ENCODE data around the gene CFTR.

The CFTR gene

DNA sequence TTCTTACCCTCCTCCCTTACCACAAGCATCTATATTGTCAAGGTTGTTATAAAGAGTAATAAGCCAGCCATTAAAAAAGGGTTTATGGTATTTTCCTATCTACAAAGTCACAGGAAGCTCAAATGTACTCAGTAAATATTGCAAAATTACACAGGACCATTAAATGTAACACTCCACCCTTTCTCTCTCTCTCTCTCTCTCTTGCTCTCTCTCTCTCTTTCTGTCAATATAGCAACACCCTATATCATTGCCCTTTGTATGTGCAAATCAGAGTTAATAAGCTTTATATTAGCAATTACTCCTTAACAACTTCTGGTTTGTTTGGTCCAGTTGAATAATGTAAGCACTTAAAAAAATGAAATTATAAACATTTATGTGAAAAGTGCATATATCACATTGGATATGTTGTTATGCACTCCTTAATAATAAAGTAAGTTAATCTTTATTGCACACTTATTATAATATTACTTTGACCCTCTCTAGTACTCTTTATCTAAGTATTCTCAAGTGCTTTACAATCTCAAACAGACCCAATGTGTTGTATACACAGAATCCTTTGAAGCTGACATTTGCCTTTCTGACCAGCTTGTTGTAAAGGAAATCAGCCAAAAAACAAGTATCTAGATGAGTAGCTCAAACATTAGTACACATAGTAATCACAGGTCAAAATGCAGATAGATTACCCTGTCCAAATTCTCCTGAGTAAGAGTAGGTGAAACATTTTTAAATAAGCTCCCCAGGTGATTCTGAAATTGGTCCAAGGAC, 93.2 kb downstream of the CFTR start:
- DNase-seq (ENCODE audit: extremely low spot score, insufficient read length, low read depth): no peak
- no peak for FAIRE-seq

DNA sequence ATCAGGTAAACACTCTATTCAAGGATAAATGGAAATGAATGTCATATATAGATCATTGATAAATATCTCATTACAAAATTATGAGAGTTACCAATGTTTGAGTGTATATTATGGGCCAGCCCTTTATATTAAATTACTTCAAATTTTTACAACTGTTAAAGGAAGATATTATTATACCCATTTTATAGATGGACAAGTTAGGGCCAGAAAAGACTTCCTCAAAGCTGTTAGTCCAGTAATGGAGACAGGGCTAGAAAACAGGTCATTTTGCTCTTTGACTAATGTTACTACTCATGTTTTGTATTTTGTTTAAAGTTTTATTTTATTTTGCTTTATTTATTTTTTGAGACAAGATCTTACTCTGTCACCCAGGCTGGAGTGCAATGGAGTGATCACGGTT, 101.6 kb downstream of the CFTR start:
- no peak for FAIRE-seq
- no peak for DNase-seq (ENCODE audit: extremely low spot score, insufficient read length, low read depth)

DNA sequence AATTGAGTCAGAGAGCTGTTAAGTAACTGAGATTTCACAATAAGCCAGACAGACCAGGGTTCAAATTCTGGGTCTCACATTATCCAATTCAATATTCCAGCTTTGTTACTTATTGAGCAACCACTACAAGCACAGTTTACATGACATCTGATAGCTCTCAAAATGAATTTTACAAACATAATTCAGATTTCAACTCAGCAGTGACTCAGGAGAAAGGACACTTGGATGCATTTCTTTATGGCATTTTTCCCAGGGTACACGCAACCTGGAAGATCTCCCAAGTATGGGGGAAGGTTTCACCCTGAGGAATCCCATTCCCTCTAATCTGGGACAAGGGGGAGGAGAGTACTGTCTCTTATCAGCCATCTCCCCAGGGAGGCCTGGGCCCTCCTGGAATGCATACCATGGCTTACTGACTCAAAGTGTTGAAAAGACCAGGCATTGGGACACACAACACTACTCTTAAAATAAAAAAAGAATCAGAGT, 102.4 kb downstream of the CFTR start:
- FAIRE-seq (no peak), DNase-seq (ENCODE audit: extremely low spot score, insufficient read length, low read depth) (no peak)

DNA sequence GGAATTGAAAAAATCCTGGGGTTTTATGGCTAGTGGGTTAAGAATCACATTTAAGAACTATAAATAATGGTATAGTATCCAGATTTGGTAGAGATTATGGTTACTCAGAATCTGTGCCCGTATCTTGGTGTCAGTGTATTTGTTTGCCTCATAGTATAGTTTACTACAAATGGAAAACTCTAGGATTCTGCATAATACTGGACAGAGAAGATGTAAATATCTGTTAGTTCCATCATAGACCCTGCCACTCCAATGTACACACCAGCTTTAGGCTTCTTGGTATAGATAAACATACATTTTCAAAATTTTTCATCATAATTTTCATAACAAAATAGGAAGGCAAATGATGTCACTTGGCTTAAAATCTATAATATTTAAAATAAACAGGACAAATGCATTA, 108.1 kb downstream of the CFTR start:
- DNase-seq (ENCODE audit: extremely low spot score, insufficient read length, low read depth) (no peak), FAIRE-seq (no peak)

DNA sequence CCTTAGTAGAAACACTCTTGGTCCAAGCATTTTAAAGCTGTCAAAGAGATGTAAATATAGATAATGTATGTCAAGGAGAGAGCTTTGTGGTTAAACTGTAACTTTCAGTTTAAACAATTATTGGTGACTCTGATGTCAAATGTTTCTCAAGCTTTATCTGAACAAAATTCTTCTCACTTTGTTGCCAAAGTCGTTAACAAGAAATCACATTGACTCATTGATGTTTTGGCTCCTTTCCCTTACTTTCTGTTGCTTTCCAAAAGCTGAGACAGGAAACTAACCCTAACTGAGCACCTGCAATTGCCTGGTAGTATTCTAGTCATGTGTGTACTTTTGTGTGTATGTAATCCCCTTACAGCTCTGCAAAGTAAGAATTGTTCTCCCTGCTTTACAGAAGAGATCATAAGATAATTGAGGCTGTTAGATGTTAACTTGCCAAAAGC, 108.5 kb downstream of the CFTR start:
- FAIRE-seq: peak; percentile 33
- no peak for DNase-seq (ENCODE audit: extremely low spot score, insufficient read length, low read depth)

DNA sequence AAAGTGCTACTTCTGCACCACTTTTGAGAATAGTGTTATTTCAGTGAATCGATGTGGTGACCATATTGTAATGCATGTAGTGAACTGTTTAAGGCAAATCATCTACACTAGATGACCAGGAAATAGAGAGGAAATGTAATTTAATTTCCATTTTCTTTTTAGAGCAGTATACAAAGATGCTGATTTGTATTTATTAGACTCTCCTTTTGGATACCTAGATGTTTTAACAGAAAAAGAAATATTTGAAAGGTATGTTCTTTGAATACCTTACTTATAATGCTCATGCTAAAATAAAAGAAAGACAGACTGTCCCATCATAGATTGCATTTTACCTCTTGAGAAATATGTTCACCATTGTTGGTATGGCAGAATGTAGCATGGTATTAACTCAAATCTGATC, 110.4 kb downstream of the CFTR start:
- no peak for FAIRE-seq
- no peak for DNase-seq (ENCODE audit: extremely low spot score, insufficient read length, low read depth)

DNA sequence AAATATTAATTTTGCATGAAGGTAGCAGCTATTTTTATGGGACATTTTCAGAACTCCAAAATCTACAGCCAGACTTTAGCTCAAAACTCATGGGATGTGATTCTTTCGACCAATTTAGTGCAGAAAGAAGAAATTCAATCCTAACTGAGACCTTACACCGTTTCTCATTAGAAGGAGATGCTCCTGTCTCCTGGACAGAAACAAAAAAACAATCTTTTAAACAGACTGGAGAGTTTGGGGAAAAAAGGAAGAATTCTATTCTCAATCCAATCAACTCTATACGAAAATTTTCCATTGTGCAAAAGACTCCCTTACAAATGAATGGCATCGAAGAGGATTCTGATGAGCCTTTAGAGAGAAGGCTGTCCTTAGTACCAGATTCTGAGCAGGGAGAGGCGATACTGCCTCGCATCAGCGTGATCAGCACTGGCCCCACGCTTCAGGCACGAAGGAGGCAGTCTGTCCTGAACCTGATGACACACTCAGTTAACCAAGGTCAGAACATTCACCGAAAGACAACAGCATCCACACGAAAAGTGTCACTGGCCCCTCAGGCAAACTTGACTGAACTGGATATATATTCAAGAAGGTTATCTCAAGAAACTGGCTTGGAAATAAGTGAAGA, 112.3 kb downstream of the CFTR start:
- DNase-seq (ENCODE audit: extremely low spot score, insufficient read length, low read depth) (no peak), FAIRE-seq (no peak)

DNA sequence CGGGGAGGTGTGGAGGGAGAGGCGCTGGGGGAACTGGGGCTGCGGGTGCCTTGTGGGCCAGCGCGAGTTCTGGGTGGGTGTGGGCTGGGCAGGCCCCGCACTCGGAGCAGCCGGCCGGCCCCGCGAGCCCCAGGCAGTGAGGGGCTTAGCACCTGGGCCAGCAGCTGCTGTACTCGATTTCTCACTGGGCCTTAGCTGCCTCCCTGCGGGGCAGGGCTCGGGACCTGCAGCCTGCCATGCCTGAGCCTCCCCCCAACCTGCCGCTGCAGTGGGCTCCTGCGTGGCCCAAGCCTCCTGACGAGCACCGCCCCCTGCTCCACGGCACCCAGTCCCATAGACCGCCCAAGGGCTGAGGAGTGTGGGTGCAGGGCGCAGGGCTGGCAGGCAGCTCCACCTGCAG, 116.3 kb downstream of the CFTR start:
- FAIRE-seq (no peak), DNase-seq (ENCODE audit: extremely low spot score, insufficient read length, low read depth) (no peak)

DNA sequence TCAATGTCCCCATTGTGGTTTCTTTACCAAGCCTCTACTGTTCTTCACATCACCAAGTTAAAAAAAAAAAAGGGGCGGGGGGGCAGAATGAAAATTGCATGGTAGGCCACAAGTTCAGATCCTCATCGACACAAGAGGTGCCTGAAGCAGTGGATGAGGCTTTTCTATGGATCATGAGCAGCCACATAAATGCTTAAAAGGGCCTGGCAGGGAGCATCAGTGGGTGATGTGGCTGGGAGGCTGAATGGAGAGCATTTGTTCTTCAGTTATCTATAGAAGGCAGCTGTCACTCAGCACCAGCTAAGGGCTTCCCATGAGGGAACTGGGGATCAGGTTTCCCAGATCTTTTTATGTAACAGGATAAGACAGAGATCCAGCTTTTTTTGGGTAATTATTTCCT, 117.9 kb downstream of the CFTR start:
- DNase-seq (ENCODE audit: extremely low spot score, insufficient read length, low read depth): no peak
- FAIRE-seq: no peak

DNA sequence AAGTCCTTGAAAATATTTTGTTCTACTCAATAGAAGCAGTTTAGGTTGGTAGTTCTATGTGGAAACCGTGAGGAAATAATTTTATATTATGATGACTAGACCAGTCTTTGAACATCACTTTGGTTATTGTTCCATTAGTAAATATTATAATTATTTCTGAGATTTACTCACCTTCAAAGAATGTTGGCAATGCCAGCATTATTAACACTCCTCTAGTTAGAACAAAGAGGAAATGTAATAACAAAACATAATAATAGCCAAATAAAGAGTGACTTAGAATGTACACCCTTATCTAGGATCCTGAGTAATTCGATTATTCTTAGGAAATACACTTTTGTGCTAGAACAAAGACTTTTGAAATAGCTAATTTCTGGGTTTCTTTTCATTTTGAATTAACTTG, 121.1 kb downstream of the CFTR start:
- DNase-seq (ENCODE audit: extremely low spot score, insufficient read length, low read depth) (no peak), FAIRE-seq (no peak)

DNA sequence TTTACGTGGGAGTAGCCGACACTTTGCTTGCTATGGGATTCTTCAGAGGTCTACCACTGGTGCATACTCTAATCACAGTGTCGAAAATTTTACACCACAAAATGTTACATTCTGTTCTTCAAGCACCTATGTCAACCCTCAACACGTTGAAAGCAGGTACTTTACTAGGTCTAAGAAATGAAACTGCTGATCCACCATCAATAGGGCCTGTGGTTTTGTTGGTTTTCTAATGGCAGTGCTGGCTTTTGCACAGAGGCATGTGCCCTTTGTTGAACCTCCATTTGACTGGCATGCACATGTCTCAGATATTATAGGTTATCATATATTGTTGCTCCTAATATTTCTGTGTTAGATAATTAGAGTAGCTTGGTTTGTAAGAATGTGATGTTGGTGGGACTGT, 123.8 kb downstream of the CFTR start:
- DNase-seq (ENCODE audit: extremely low spot score, insufficient read length, low read depth) (no peak), FAIRE-seq (peak; percentile 15)

DNA sequence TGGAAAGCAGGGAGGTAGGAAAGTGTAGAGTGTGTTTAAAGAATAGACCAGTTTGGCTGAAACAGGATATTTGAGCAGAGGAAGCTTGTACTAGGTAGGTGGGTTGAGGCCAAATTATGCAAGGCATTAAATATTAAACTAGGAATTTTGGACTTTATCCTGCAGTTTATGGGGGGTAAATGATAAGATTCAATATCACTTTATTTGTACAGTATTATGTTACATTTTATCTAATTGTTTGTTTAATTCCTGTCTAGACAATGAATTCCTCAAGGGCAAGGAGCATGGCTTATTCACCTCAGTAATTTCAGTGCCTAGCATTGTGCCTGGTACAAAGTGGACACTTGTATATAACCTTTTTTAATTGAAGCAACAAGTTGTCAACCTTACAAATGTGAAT, 125.9 kb downstream of the CFTR start:
- no peak for FAIRE-seq
- no peak for DNase-seq (ENCODE audit: extremely low spot score, insufficient read length, low read depth)

DNA sequence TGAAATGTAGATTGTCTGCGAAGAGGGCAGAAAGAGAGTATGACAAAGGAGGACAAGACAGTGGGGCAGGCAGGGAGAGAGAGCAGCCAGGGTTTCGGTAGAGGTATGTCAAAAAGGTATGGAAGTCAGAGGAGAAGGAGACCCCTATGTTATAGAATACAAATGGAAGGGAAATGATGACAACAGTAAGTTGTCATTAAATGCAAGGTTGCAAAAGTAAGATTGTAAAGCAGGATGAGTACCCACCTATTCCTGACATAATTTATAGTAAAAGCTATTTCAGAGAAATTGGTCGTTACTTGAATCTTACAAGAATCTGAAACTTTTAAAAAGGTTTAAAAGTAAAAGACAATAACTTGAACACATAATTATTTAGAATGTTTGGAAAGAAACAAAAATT, 126.3 kb downstream of the CFTR start:
- DNase-seq (ENCODE audit: extremely low spot score, insufficient read length, low read depth) (no peak), FAIRE-seq (no peak)

DNA sequence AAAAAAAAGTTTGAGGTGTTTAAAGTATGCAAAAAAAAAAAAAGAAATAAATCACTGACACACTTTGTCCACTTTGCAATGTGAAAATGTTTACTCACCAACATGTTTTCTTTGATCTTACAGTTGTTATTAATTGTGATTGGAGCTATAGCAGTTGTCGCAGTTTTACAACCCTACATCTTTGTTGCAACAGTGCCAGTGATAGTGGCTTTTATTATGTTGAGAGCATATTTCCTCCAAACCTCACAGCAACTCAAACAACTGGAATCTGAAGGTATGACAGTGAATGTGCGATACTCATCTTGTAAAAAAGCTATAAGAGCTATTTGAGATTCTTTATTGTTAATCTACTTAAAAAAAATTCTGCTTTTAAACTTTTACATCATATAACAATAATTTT, 130.6 kb downstream of the CFTR start:
- FAIRE-seq (no peak), DNase-seq (ENCODE audit: extremely low spot score, insufficient read length, low read depth) (no peak)

DNA sequence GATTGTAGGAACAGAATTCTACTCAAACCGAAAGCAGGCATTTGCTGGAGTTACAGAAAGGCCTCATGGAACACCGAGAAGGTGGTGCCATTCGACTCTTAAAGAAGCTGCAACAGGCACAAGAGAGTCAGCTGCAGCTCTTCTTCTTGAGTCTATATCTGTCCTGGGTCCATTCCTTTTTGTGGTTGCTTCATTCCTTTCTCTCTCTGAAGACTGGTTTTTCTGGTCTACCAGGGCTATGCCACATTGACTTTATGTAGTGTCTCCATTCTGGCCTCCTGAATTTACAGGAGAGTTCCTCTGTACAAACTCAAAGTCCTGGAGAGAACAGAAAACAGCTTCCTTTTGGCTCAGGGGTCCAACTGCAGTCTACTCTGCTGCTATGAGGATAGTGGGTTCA, 132.8 kb downstream of the CFTR start:
- FAIRE-seq: no peak
- no peak for DNase-seq (ENCODE audit: extremely low spot score, insufficient read length, low read depth)

DNA sequence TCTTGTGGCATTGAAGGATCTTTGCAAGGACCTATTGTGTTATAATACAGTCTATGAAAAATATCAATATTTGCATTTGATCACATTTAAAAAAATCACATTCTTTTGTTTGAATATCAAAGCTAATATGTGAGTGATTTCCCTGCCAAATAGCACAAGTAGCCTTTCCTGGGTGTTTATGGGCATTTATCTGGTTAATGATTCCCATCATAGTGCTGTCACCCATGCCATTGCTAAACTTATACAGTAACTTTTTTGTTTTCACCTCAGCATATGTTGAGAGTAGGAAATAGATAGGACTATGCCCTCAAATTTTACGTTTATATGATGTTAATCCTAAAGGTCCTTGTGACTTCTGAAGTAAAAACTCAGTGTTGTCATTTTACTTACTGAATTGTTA, 136.9 kb downstream of the CFTR start:
- no peak for DNase-seq (ENCODE audit: extremely low spot score, insufficient read length, low read depth)
- FAIRE-seq: no peak

DNA sequence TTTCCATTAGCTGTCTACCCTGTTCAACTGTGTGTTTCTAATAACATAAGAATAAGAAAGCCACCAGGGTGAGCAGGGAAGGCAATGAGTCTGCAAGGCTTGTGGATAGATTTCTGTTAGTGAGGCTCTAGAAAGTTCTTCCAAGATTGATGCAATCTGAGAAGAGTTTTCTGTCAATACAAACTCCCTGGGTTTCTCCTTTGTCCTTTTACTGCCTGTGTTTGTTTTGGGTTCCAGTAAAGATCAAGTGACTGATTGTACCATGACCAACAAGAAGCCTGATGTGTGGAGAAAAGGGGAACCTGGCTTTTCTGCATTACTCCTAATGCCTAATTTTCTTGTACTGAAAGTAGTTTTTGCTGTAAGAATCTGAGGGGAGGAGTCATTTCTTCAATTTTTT, 139.9 kb downstream of the CFTR start:
- FAIRE-seq: no peak
- DNase-seq (ENCODE audit: extremely low spot score, insufficient read length, low read depth): no peak

DNA sequence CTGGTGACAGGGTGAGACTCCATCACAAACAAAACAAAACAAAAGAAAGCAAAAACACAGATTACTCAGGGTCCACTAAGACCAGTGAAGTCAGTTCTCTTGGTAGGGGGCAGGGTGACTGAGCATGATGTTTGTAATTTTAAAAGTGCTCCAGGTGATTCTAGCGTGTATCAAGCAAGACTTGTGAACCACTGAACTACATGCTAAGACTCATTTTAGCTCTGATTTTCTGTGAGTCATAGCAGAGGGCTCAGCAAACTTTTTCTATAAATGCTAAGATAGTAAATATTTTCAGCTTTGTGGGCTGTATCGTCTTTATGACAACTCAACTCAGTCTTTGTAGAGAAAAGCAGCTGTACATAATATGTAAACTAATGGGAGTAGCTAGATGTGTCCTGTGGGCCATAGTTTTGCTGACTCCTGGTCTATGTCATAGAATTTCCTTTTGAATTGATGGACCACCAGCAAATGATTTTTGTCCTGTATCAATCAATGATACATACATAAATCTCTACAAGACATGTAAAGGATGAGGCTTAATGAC, 141.3 kb downstream of the CFTR start:
- DNase-seq (ENCODE audit: extremely low spot score, insufficient read length, low read depth) (no peak), FAIRE-seq (no peak)

DNA sequence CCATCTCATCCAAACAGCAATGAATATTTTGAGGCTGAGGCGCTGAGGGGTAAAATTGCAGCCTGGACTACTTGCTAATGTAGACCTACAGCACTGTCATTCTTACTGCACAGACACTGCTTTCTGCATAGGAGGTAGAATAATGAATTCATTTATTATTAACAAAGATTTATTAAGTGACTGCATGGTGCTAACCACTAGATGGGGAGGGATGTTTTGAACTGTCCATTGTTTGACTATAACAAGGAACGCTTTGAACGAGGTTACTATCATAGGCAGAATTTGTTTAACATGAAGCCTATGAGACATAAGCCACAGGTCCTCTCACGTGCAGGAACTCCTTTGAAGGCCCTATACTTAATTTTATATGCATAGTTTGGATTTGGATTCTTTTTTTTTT, 143.8 kb downstream of the CFTR start:
- DNase-seq (ENCODE audit: extremely low spot score, insufficient read length, low read depth) (no peak), FAIRE-seq (no peak)

DNA sequence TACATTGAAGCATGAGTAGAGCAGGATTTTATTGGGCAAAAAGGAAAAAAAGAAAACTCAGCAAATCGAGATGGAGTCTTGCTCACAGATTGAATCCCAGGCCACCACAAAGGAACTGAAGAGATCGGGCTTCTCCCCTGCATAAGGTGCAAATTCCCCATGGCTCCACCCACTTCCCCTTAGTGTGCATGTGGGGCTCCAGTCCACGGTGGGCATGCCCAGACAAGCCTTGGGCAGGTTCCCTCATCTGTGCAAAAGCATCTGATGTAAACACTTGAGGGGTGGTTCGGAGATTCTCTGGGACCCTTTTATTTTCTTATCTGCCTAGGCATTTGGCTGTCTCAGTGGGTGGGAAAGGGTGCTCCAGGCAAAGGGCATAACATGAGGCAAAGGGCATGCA, 150.7 kb downstream of the CFTR start:
- no peak for DNase-seq (ENCODE audit: extremely low spot score, insufficient read length, low read depth)
- FAIRE-seq: no peak

DNA sequence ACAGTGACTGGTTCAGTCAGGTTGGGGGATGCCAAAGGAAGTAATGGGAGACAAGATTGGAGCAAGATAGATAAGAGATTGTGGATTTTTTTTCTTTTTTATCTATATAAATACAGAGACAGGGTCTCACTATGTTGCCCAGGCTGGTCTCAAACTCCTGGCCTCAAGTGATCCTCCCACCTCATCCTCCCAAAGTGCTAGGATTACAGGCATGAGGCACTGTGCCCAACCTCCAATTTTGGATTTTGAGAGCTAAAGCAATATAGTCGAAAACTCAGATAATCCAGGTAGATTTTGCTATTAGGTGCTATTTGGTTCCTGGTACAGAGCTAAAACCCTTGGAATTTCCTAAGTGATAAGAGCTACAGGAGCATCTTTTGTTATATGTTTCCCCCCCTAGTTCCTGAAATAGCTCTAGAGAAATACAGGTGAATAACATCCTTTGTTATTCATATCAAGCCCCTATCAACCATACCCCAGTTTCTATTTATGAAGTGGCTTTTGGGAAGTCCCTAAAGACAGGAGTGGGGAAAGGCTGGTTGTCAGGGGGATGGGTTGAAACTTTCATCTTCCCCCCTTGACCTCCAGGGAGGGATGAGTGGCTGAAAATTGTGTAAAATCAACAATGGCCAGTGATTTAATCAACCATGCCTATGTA, 151.2 kb downstream of the CFTR start:
- no peak for DNase-seq (ENCODE audit: extremely low spot score, insufficient read length, low read depth)
- no peak for FAIRE-seq
